Colonic mucosa (tissue), 4 donors: ENCODE measurements around the gene PHACTR3. TPM values are rescaled to one million over a fixed set of nuclear protein-coding genes. Genes with fewer than 3 reads are reported as not detected.

Experiments
- DNase-seq: peaks from one replicate; pipeline ENCODE4 v3.0.0-alpha.2; 2020
- H3K27ac ChIP-seq: fragments of 200-600 bp; one replicate; pipeline ENCODE4 v1.8.0; 2021
- H3K27me3 ChIP-seq: fragments of 200-600 bp; one replicate; pipeline ENCODE4 v1.8.0; 2021
- H3K36me3 ChIP-seq: fragments of 200-600 bp; one replicate; pipeline ENCODE4 v1.8.0; 2021
- H3K4me1 ChIP-seq: fragments of 200-600 bp; one replicate; pipeline ENCODE4 v1.8.0; 2021; ENCODE audit warnings: mild to moderate bottlenecking
- H3K4me3 ChIP-seq: fragments of 200-600 bp; one replicate; pipeline ENCODE4 v1.8.0; 2021
- H3K9ac ChIP-seq, 2 donors: one replicate each; pipeline ENCODE4 v1.7.0; 2013; ENCODE audit warnings: control low read depth in 2 of 2, low read depth in 2 of 2, low read length in 2 of 2
- H3K9me3 ChIP-seq: fragments of 200-600 bp; one replicate; pipeline ENCODE4 v1.8.0; 2021
- CTCF ChIP-seq: fragments of 200-600 bp; IDR thresholded peaks from one replicate; pipeline ENCODE4 v1.8.0; 2022; ENCODE audit warnings: antibody characterized with exemption, mild to moderate bottlenecking
- intact Hi-C: fragments of 100-400 bp; cut with DNase I; formaldehyde crosslinking; loops from one replicate; pipeline ENCODE4 v1.14.1; 2022
- total RNA-seq, 2 donors: library from RNA; stranded (reverse); fragmentation: NEBNext Ultra II Directional in 1 of 2; extraction: Animal tissue kit (Norgen Biotek cat#: 25700) in 1 of 2; gene quantifications; one replicate each; pipeline ENCODE4 v1.2.1, GENCODE V29; 2021
- donor health status: healthy.
- donor health status: DM: no; HTN: no; CAD: no.
- donor health status: DM: no; HTN: no; CAD: no.

Gene PHACTR3
- total RNA-seq, 2 donors from 2014 or later = 0.44 to 0.53 TPM

DNA sequence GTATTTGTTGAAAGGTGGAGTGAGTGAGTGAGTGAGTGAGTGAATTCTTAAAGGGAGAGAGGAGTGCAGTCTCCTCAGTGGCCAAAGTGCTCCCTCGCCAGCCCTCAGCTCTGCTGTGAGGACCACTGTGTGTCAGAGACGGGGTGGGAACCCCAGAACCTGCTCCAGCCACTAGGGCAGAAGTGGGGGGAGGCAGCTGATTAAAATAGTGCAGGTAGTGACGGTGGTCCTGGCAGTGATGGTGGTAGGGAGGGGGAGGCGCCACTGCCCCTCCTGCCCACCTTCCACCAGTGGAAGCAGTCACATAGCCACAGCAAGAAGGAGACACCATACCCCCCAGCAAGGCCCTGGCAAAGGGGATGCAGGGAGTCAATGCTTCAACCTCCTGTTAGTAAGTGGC is 133.5 kb downstream of the PHACTR3 start:
- Histone ChIP-seq H3K36me3 (no peaks in the 10 kb centered on the region), H3K4me1 (no peaks in the 10 kb centered on the region), H3K4me3 (no peak overlapping the region), H3K9ac (no peak overlapping the region), H3K27ac (no peak overlapping the region), H3K27me3 (no peaks in the 10 kb centered on the region), H3K9me3 (no peaks in the 10 kb centered on the region)
- no peak for TF ChIP-seq CTCF
- no peak for DNase-seq
- intact Hi-C loops = no loop called here

- intact Hi-C loops = no loop called here
- Histone ChIP-seq H3K9me3 (no peaks in the 10 kb centered on the region), H3K4me3 (no peak overlapping the region), H3K27ac (no peak overlapping the region), H3K36me3 (no peaks in the 10 kb centered on the region), H3K4me1 (no peaks in the 10 kb centered on the region), H3K9ac (no peak overlapping the region), H3K27me3 (no peaks in the 10 kb centered on the region)
- TF ChIP-seq CTCF = no peak
- no peak for DNase-seq
Observed at GRCh38 chr20:59738851-59739250, 134.5 kb downstream of the PHACTR3 start.

DNA sequence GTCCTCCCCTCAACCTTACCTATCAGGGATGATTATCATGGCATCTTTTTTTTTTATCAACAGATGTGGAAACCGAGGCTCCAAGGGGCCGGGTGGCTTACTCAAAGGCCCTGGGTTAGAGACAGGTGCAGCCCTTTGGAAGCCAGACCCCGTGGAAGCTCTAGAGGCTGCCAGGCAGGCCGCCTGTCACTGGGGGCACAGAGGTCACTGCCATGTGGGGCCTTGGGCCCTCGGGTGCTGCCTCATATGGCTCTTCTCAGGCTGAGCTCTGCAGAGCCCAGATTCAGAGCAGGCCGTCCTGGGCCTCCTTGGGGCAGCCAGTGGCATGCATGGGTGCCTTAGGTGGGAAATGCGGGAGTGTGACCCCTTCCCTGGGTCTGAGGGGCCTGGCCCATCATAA is 136.3 kb downstream of the PHACTR3 start:
- H3K27me3 ChIP-seq = no peaks in the 10 kb centered on the region
- H3K9me3 ChIP-seq = no peaks in the 10 kb centered on the region
- intact Hi-C loops = no loop called here
- H3K36me3 ChIP-seq = no peaks in the 10 kb centered on the region
- H3K9ac ChIP-seq = no peak overlapping the region
- H3K27ac ChIP-seq = no peak overlapping the region
- H3K4me3 ChIP-seq = no peak overlapping the region
- no peak for TF ChIP-seq CTCF
- no peaks in the 10 kb centered on the region for H3K4me1 ChIP-seq
- DNase-seq = no peak

GRCh38 chr20:59741073-59741472 is 136.7 kb downstream of the PHACTR3 start:
- H3K27me3 ChIP-seq = no peaks in the 10 kb centered on the region
- H3K27ac ChIP-seq = no peak overlapping the region
- no peak overlapping the region for H3K9ac ChIP-seq
- intact Hi-C loops = no loop called here
- H3K4me3 ChIP-seq = no peak overlapping the region
- DNase-seq = no peak
- H3K4me1 ChIP-seq = no peaks in the 10 kb centered on the region
- H3K36me3 ChIP-seq = no peaks in the 10 kb centered on the region
- no peaks in the 10 kb centered on the region for H3K9me3 ChIP-seq
- TF ChIP-seq CTCF = no peak

DNA sequence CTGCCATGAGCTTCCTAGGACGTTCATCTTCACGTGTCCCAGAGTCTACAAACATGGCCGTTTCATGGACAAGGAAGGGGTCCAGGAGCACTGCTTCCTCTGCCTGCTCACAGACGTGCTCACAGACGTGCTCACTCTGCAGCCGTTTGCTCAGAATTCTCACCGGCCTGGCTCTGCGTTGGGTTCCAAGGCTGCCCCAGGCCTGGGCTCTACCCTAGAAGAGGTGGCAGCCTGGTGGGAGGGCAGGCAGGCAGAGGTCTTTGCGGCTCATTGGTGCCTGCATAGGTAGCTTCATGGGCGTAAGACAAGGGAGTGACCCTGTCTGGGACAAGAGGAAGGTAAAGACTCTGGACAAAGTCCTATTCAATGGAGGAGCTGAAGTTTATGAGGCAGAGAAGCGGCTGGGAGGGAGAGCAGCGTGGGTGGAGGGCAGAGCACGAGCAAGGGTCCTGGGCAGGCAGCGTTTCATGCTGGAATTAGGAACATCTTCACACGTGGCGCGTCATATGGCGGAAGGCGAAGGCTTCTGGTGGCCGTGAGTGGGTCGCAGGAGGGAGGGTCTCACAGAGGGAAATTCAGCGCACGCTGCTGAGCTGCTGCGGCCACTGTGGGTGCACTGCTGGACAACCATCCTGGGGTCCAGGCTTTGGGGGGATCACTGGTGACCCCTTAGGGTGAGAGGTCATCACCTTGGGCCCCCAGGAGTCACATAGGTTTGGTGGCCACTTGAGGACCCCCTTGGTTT is 138.2 kb downstream of the PHACTR3 start:
- Histone ChIP-seq H3K27ac (no peak overlapping the region), H3K27me3 (no peaks in the 10 kb centered on the region), H3K4me1 (no peaks in the 10 kb centered on the region), H3K9ac (no peak overlapping the region), H3K36me3 (no peaks in the 10 kb centered on the region), H3K4me3 (no peak overlapping the region), H3K9me3 (no peaks in the 10 kb centered on the region)
- no peak for DNase-seq
- intact Hi-C loops = no loop called here
- TF ChIP-seq CTCF = no peak
